ENCODE measurements around the gene TDRD1.

TDRD1 gene

GRCh38 chr10:114259824-114260223, 80.7 kb downstream of the TDRD1 start:
- Histone ChIP-seq H3K27ac (ENCODE audit: insufficient read depth, low read length, poor library complexity, severe bottlenecking) (no peak overlapping the region), H3K27me3 (replicated peaks; ENCODE audit: control insufficient read depth, insufficient read depth, low read length, poor library complexity, severe bottlenecking) (no peaks in the 10 kb centered on the region), H3K9me3 (ENCODE audit: control insufficient read depth, low read length) (no peaks in the 10 kb centered on the region), H3K36me3 (ENCODE audit: control insufficient read depth, insufficient read depth, low read length) (no peaks in the 10 kb centered on the region), H3K4me3 (ENCODE audit: insufficient read depth, low read depth, low read length, poor library complexity, severe bottlenecking) (no peak overlapping the region), H3K4me1 (ENCODE audit: control insufficient read depth, insufficient read depth, low read length, poor library complexity, severe bottlenecking) (no peaks in the 10 kb centered on the region)
- DNase-seq: no peak

- Histone ChIP-seq H3K27ac (ENCODE audit: insufficient read depth, low read length, poor library complexity, severe bottlenecking) (no peak overlapping the region), H3K4me1 (ENCODE audit: control insufficient read depth, insufficient read depth, low read length, poor library complexity, severe bottlenecking) (no peaks in the 10 kb centered on the region), H3K9me3 (ENCODE audit: control insufficient read depth, low read length) (no peaks in the 10 kb centered on the region), H3K36me3 (ENCODE audit: control insufficient read depth, insufficient read depth, low read length) (no peaks in the 10 kb centered on the region), H3K27me3 (replicated peaks; ENCODE audit: control insufficient read depth, insufficient read depth, low read length, poor library complexity, severe bottlenecking) (no peaks in the 10 kb centered on the region), H3K4me3 (ENCODE audit: insufficient read depth, low read depth, low read length, poor library complexity, severe bottlenecking) (no peak overlapping the region)
- no peak for DNase-seq
Measured at GRCh38 chr10:114260366-114260765, 81.2 kb downstream of the TDRD1 start.

GRCh38 chr10:114261076-114261475, 81.9 kb downstream of the TDRD1 start:
- H3K27me3 ChIP-seq (replicated peaks; ENCODE audit: control insufficient read depth, insufficient read depth, low read length, poor library complexity, severe bottlenecking): no peaks in the 10 kb centered on the region
- H3K4me3 ChIP-seq (ENCODE audit: insufficient read depth, low read depth, low read length, poor library complexity, severe bottlenecking): no peak overlapping the region
- H3K36me3 ChIP-seq (ENCODE audit: control insufficient read depth, insufficient read depth, low read length): no peaks in the 10 kb centered on the region
- H3K27ac ChIP-seq (ENCODE audit: insufficient read depth, low read length, poor library complexity, severe bottlenecking): no peak overlapping the region
- H3K9me3 ChIP-seq (ENCODE audit: control insufficient read depth, low read length): no peaks in the 10 kb centered on the region
- no peaks in the 10 kb centered on the region for H3K4me1 ChIP-seq (ENCODE audit: control insufficient read depth, insufficient read depth, low read length, poor library complexity, severe bottlenecking)
- DNase-seq: no peak

DNA sequence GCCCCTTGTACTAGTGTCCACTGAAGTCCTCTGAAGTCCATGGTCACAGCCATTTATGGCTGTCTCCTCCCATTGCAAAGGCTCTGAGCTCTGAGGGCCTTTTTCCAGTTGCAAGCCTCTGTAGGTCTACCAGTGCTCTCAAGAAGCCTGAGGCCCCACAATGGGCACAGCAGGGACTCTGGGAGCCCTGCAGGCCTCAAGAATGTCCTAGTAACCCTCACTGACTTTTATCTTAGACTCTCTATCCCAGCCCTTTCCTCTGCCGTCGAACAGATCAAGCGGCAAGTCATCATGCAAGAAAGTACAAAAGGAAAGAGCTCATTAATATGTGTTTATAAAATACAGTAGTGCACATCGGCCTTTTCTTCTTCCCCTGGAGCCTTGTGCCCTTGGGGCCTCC, 83.3 kb downstream of the TDRD1 start:
- Histone ChIP-seq H3K9me3 (ENCODE audit: control insufficient read depth, low read length) (no peaks in the 10 kb centered on the region), H3K4me3 (ENCODE audit: insufficient read depth, low read depth, low read length, poor library complexity, severe bottlenecking) (no peak overlapping the region), H3K4me1 (ENCODE audit: control insufficient read depth, insufficient read depth, low read length, poor library complexity, severe bottlenecking) (no peaks in the 10 kb centered on the region), H3K36me3 (ENCODE audit: control insufficient read depth, insufficient read depth, low read length) (no peaks in the 10 kb centered on the region), H3K27ac (ENCODE audit: insufficient read depth, low read length, poor library complexity, severe bottlenecking) (no peak overlapping the region), H3K27me3 (replicated peaks; ENCODE audit: control insufficient read depth, insufficient read depth, low read length, poor library complexity, severe bottlenecking) (no peaks in the 10 kb centered on the region)
- DNase-seq: no peak

GRCh38 chr10:114265392-114266053, 86.4 kb downstream of the TDRD1 start:
- no peak overlapping the region for H3K4me3 ChIP-seq (ENCODE audit: insufficient read depth, low read depth, low read length, poor library complexity, severe bottlenecking)
- no peaks in the 10 kb centered on the region for H3K36me3 ChIP-seq (ENCODE audit: control insufficient read depth, insufficient read depth, low read length)
- no peak overlapping the region for H3K27ac ChIP-seq (ENCODE audit: insufficient read depth, low read length, poor library complexity, severe bottlenecking)
- no peaks in the 10 kb centered on the region for H3K4me1 ChIP-seq (ENCODE audit: control insufficient read depth, insufficient read depth, low read length, poor library complexity, severe bottlenecking)
- H3K9me3 ChIP-seq (ENCODE audit: control insufficient read depth, low read length): no peaks in the 10 kb centered on the region
- DNase-seq: no peak
- no peaks in the 10 kb centered on the region for H3K27me3 ChIP-seq (replicated peaks; ENCODE audit: control insufficient read depth, insufficient read depth, low read length, poor library complexity, severe bottlenecking)

DNA sequence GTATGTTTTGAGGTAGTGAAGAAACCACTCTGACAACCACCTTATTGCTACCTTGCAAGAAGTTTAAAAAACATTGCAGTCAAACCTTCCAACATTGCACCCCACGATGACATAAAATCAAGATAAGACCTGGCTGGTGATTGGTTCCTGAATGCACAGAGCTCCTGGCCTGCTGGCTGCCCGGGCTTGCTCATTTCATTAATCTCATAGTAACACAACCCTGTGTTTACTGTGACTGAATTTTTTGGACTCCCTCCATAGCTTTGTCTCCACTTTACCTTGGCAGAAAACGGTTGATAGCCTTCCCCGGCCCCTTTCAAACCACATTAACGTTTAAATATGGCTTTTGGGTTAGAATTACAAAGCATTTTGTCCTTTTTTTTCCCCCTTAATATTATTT, 87.4 kb downstream of the TDRD1 start:
- no peaks in the 10 kb centered on the region for H3K27me3 ChIP-seq (replicated peaks; ENCODE audit: control insufficient read depth, insufficient read depth, low read length, poor library complexity, severe bottlenecking)
- H3K27ac ChIP-seq (ENCODE audit: insufficient read depth, low read length, poor library complexity, severe bottlenecking): no peak overlapping the region
- H3K4me3 ChIP-seq (ENCODE audit: insufficient read depth, low read depth, low read length, poor library complexity, severe bottlenecking): no peak overlapping the region
- H3K4me1 ChIP-seq (ENCODE audit: control insufficient read depth, insufficient read depth, low read length, poor library complexity, severe bottlenecking): no peaks in the 10 kb centered on the region
- H3K9me3 ChIP-seq (ENCODE audit: control insufficient read depth, low read length): no peaks in the 10 kb centered on the region
- no peaks in the 10 kb centered on the region for H3K36me3 ChIP-seq (ENCODE audit: control insufficient read depth, insufficient read depth, low read length)
- no peak for DNase-seq

GRCh38 chr10:114271075-114271778, 92.1 kb downstream of the TDRD1 start:
- no peaks in the 10 kb centered on the region for H3K36me3 ChIP-seq (ENCODE audit: control insufficient read depth, insufficient read depth, low read length)
- no peak overlapping the region for H3K27ac ChIP-seq (ENCODE audit: insufficient read depth, low read length, poor library complexity, severe bottlenecking)
- no peak overlapping the region for H3K4me3 ChIP-seq (ENCODE audit: insufficient read depth, low read depth, low read length, poor library complexity, severe bottlenecking)
- no peak for DNase-seq
- H3K9me3 ChIP-seq (ENCODE audit: control insufficient read depth, low read length): no peaks in the 10 kb centered on the region
- no peaks in the 10 kb centered on the region for H3K27me3 ChIP-seq (replicated peaks; ENCODE audit: control insufficient read depth, insufficient read depth, low read length, poor library complexity, severe bottlenecking)
- no peaks in the 10 kb centered on the region for H3K4me1 ChIP-seq (ENCODE audit: control insufficient read depth, insufficient read depth, low read length, poor library complexity, severe bottlenecking)

- H3K4me3 ChIP-seq (ENCODE audit: insufficient read depth, low read depth, low read length, poor library complexity, severe bottlenecking): no peak overlapping the region
- no peaks in the 10 kb centered on the region for H3K27me3 ChIP-seq (replicated peaks; ENCODE audit: control insufficient read depth, insufficient read depth, low read length, poor library complexity, severe bottlenecking)
- H3K4me1 ChIP-seq (ENCODE audit: control insufficient read depth, insufficient read depth, low read length, poor library complexity, severe bottlenecking): no peaks in the 10 kb centered on the region
- no peaks in the 10 kb centered on the region for H3K9me3 ChIP-seq (ENCODE audit: control insufficient read depth, low read length)
- no peak for DNase-seq
- H3K27ac ChIP-seq (ENCODE audit: insufficient read depth, low read length, poor library complexity, severe bottlenecking): no peak overlapping the region
- no peaks in the 10 kb centered on the region for H3K36me3 ChIP-seq (ENCODE audit: control insufficient read depth, insufficient read depth, low read length)
Measured at GRCh38 chr10:114271779-114272167, 92.6 kb downstream of the TDRD1 start.

DNA sequence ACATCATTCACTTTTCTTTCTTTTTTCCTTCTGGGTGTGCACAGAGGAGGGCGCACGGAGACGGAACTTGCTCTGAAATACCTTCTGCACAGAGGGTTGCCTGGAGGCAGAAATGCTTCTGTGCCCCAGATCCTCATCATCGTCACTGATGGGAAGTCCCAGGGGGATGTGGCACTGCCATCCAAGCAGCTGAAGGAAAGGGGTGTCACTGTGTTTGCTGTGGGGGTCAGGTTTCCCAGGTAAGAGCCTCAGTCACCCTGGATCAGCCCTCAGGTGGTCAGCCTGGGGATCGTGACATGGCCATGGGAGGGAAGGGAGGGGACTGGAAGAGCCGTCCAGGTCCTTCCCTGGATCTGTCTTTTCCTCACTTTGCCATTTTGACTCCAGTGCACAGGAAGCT, 93.5 kb downstream of the TDRD1 start:
- no peaks in the 10 kb centered on the region for H3K27me3 ChIP-seq (replicated peaks; ENCODE audit: control insufficient read depth, insufficient read depth, low read length, poor library complexity, severe bottlenecking)
- DNase-seq: no peak
- no peaks in the 10 kb centered on the region for H3K9me3 ChIP-seq (ENCODE audit: control insufficient read depth, low read length)
- H3K4me3 ChIP-seq (ENCODE audit: insufficient read depth, low read depth, low read length, poor library complexity, severe bottlenecking): no peak overlapping the region
- H3K36me3 ChIP-seq (ENCODE audit: control insufficient read depth, insufficient read depth, low read length): no peaks in the 10 kb centered on the region
- no peaks in the 10 kb centered on the region for H3K4me1 ChIP-seq (ENCODE audit: control insufficient read depth, insufficient read depth, low read length, poor library complexity, severe bottlenecking)
- H3K27ac ChIP-seq (ENCODE audit: insufficient read depth, low read length, poor library complexity, severe bottlenecking): no peak overlapping the region

GRCh38 chr10:114273910-114274309, 94.8 kb downstream of the TDRD1 start:
- Histone ChIP-seq H3K27ac (ENCODE audit: insufficient read depth, low read length, poor library complexity, severe bottlenecking) (no peak overlapping the region), H3K4me1 (ENCODE audit: control insufficient read depth, insufficient read depth, low read length, poor library complexity, severe bottlenecking) (no peaks in the 10 kb centered on the region), H3K9me3 (ENCODE audit: control insufficient read depth, low read length) (no peaks in the 10 kb centered on the region), H3K4me3 (ENCODE audit: insufficient read depth, low read depth, low read length, poor library complexity, severe bottlenecking) (no peak overlapping the region), H3K36me3 (ENCODE audit: control insufficient read depth, insufficient read depth, low read length) (no peaks in the 10 kb centered on the region), H3K27me3 (replicated peaks; ENCODE audit: control insufficient read depth, insufficient read depth, low read length, poor library complexity, severe bottlenecking) (no peaks in the 10 kb centered on the region)
- DNase-seq: no peak
